ENCODE results near the gene NRP2. TPM values are rescaled to one million over a fixed set of nuclear protein-coding genes. Genes with fewer than 3 reads are reported as not detected.

Gene NRP2
- total and polyA plus RNA-seq, 2 of the 13 experiments (the other 11 are each of a cell fraction or from before 2014, with no cell fraction given), result 0.65 to 1.4 TPM

GRCh38 chr2:205720451-205720902 lies 38.2 kb downstream of the NRP2 start:
- no peak overlapping the region for H3K4me2 ChIP-seq (ENCODE audit: low read depth, low read length)
- no peak for FAIRE-seq
- intact Hi-C loops (cut with micrococcal nuclease; ENCODE audit: unreplicated experiment), result no loop called here
- no peaks in the 10 kb centered on the region for H3K9me3 ChIP-seq (ENCODE audit: low read length)
- no peaks in the 10 kb centered on the region for H4K20me1 ChIP-seq (ENCODE audit: insufficient read depth, low read length)
- H3K9ac ChIP-seq (ENCODE audit: insufficient read depth, low read depth, low read length), result no peak overlapping the region
- no peak for ATAC-seq
- H3K36me3 ChIP-seq (replicated peaks in 1 of 2; ENCODE audit: control insufficient read depth in 1 of 2, insufficient read depth in 2 of 2, low read length in 2 of 2), result no peaks in the 10 kb centered on the region
- peaks cover 22% of the 10 kb centered on the region for H3K4me1 ChIP-seq (ENCODE audit: insufficient read depth, low read length)
- WGBS (ENCODE audit: low lambda C conversion rate), result 64% methylated on average over 7 of the region's 7 CpGs
- H2AFZ ChIP-seq (ENCODE audit: low read length), result no peak overlapping the region
- CTCF ChIA-PET (ENCODE audit: low intra/inter-chr PET ratio, low total read pairs), result no interaction called here
- H3K4me3 ChIP-seq (replicated peaks in 1 of 3; ENCODE audit: insufficient read depth in 1 of 3, low read depth in 2 of 3, low read length in 3 of 3), result no peak overlapping the region
- H3K79me2 ChIP-seq (ENCODE audit: insufficient read depth, low read length), result no peaks in the 10 kb centered on the region
- no peak for DNase-seq (ENCODE audit: low spot score)
- H3K27me3 ChIP-seq (ENCODE audit: control insufficient read depth in 1 of 2, insufficient read depth in 2 of 2, low read length in 2 of 2), result no peaks in the 10 kb centered on the region
- H3K27ac ChIP-seq (ENCODE audit: extremely low read length, insufficient read depth, low read length), result no peak overlapping the region
- in situ Hi-C loops (cut with HindIII; ENCODE audit: extremely low pct_ligation_motif_present, low pct_unique_long_range_greater_than_20kb), result no loop called here
- no TSS peak for BruUV-seq (replicated peaks)
- POLR2A ChIA-PET, result no interaction called here
- TF ChIP-seq ZFP1 (CRISPR knock-in tag; IDR thresholded peaks at IDR 0.05), result no peak
- TF ChIP-seq ATF3 (CRISPR knock-in tag; IDR thresholded peaks at IDR 0.05), result no peak
- TF ChIP-seq MIER2 (CRISPR knock-in tag; IDR thresholded peaks at IDR 0.05), result no peak
- TF ChIP-seq ZNF768 (CRISPR knock-in tag; IDR thresholded peaks at IDR 0.05), result peak; percentile 65; the same call in 1 of the 2 replicates

- Histone ChIP-seq H3K4me3 (replicated peaks in 1 of 3; ENCODE audit: insufficient read depth in 1 of 3, low read depth in 2 of 3, low read length in 3 of 3) (no peak overlapping the region), H2AFZ (ENCODE audit: low read length) (no peak overlapping the region), H4K20me1 (ENCODE audit: insufficient read depth, low read length) (no peaks in the 10 kb centered on the region), H3K4me2 (ENCODE audit: low read depth, low read length) (no peak overlapping the region), H3K79me2 (ENCODE audit: insufficient read depth, low read length) (no peaks in the 10 kb centered on the region), H3K4me1 (ENCODE audit: insufficient read depth, low read length) (peaks cover 24% of the 10 kb centered on the region), H3K9ac (ENCODE audit: insufficient read depth, low read depth, low read length) (no peak overlapping the region), H3K36me3 (replicated peaks in 1 of 2; ENCODE audit: control insufficient read depth in 1 of 2, insufficient read depth in 2 of 2, low read length in 2 of 2) (no peaks in the 10 kb centered on the region), H3K27me3 (ENCODE audit: control insufficient read depth in 1 of 2, insufficient read depth in 2 of 2, low read length in 2 of 2) (no peaks in the 10 kb centered on the region), H3K9me3 (ENCODE audit: low read length) (no peaks in the 10 kb centered on the region), H3K27ac (ENCODE audit: extremely low read length, insufficient read depth, low read length) (no peak overlapping the region)
- 81% methylated on average over 8 of the region's 8 CpGs for WGBS (ENCODE audit: low lambda C conversion rate)
- intact Hi-C loops (cut with micrococcal nuclease; ENCODE audit: unreplicated experiment) (no loop called here), in situ Hi-C loops (cut with HindIII; ENCODE audit: extremely low pct_ligation_motif_present, low pct_unique_long_range_greater_than_20kb) (no loop called here)
- ATAC-seq (peak; percentile 39; the same call in 1 of the 3 replicates), DNase-seq (ENCODE audit: low spot score) (no peak), FAIRE-seq (no peak)
- CTCF ChIA-PET (ENCODE audit: low intra/inter-chr PET ratio, low total read pairs), result no interaction called here
- no peak for TF ChIP-seq CSRNP1 (CRISPR knock-in tag; IDR thresholded peaks at IDR 0.05)
- no peak for TF ChIP-seq ZMYM4 (CRISPR knock-in tag; IDR thresholded peaks at IDR 0.05)
- no peak for TF ChIP-seq KDM2A (CRISPR knock-in tag; IDR thresholded peaks at IDR 0.05; ENCODE audit: borderline replicate concordance, low read depth)
- TF ChIP-seq MIXL1 (CRISPR knock-in tag; IDR thresholded peaks at IDR 0.05), result no peak
- TF ChIP-seq BCL6 (CRISPR knock-in tag; IDR thresholded peaks at IDR 0.05), result no peak
- TF ChIP-seq ZC3H13 (CRISPR knock-in tag; IDR thresholded peaks at IDR 0.05), result no peak
- no peak for TF ChIP-seq UBTF (CRISPR knock-in tag; IDR thresholded peaks at IDR 0.05)
- no peak for TF ChIP-seq ATM (IDR thresholded peaks at IDR 0.05; ENCODE audit: borderline replicate concordance)
- TF ChIP-seq ZBTB25 (CRISPR knock-in tag; IDR thresholded peaks at IDR 0.05), result no peak
- TF ChIP-seq ZNF101 (CRISPR knock-in tag; IDR thresholded peaks at IDR 0.05; ENCODE audit: borderline replicate concordance, low read depth), result no peak
- POLR2A ChIA-PET, result no interaction called here
- BruUV-seq (replicated peaks), result no TSS peak
Observed at GRCh38 chr2:205721057-205721449, 38.8 kb downstream of the NRP2 start.
